H1 (cell line): ENCODE data around the gene SENP1. TPM values are rescaled to one million over a fixed set of nuclear protein-coding genes. Genes with fewer than 3 reads are reported as not detected.

ENCODE experiments used
- BRCA1 ChIP-seq: IDR thresholded peaks from 2 replicates; pipeline ENCODE4 v1.6.1; 2012; ENCODE audit warnings: low read depth, low read length, improper control_type of control experiment
- CBX8 ChIP-seq: fragments of 300-800, 300-1000 bp; sonication (generic); IDR thresholded peaks from 2 replicates; pipeline ENCODE4 v1.7.1; 2016; ENCODE audit warnings: low read depth, low read length, borderline replicate concordance
- CTBP2 ChIP-seq: IDR thresholded peaks from 2 replicates; pipeline ENCODE4 v1.7.0; 2011; ENCODE audit warnings: borderline replicate concordance, mild to moderate bottlenecking, moderate library complexity, mixed read lengths, low read length; ENCODE audit not compliant: insufficient read depth, insufficient read length
- RAD21 ChIP-seq, 2 experiments: IDR thresholded peaks in 1 of 2; conservative IDR thresholded peaks in 1 of 2; 2 replicates each; pipeline ENCODE4 v1.6.1; 2011; ENCODE audit warnings: low read depth in 2 of 2, low read length in 2 of 2, improper control_type of control experiment in 1 of 2, inconsistent platforms in 1 of 2, mild to moderate bottlenecking in 1 of 2, moderate library complexity in 1 of 2
- SIRT6 ChIP-seq: IDR thresholded peaks from one replicate; pipeline ENCODE4 v1.7.1; 2012; ENCODE audit warnings: low read length, inconsistent platforms
- polyA plus RNA-seq, 7 experiments: library from polyadenylated mRNA; depleted of rRNA in 3 of 7; stranded (reverse) in 5 of 7; unstranded in 2 of 7; fragments of >200 nt in 5 of 7; fragments of 200-250 nt in 2 of 7; gene quantifications; 1 replicate in 5 of 7; 2 replicates in 1 of 7; 4 replicates in 1 of 7; pipeline versions ENCODE4 v1.2.1 to v1.2.3, GENCODE V29; 2011 to 2013; ENCODE audit warnings: missing spikeins in 2 of 7, mixed read lengths in 2 of 7
- total RNA-seq: library from RNA; stranded (reverse); fragmentation: NEBNext Ultra II Directional; extraction: Animal tissue kit (Norgen Biotek cat#: 25700); gene quantifications from 2 replicates; pipeline ENCODE4 v1.2.1, GENCODE V29; 2021

The SENP1 gene
- total and polyA plus RNA-seq, 2 of the 8 experiments (the other 6 are each of a cell fraction or from before 2014, with no cell fraction given) = 14.2 to 31.5 TPM

DNA sequence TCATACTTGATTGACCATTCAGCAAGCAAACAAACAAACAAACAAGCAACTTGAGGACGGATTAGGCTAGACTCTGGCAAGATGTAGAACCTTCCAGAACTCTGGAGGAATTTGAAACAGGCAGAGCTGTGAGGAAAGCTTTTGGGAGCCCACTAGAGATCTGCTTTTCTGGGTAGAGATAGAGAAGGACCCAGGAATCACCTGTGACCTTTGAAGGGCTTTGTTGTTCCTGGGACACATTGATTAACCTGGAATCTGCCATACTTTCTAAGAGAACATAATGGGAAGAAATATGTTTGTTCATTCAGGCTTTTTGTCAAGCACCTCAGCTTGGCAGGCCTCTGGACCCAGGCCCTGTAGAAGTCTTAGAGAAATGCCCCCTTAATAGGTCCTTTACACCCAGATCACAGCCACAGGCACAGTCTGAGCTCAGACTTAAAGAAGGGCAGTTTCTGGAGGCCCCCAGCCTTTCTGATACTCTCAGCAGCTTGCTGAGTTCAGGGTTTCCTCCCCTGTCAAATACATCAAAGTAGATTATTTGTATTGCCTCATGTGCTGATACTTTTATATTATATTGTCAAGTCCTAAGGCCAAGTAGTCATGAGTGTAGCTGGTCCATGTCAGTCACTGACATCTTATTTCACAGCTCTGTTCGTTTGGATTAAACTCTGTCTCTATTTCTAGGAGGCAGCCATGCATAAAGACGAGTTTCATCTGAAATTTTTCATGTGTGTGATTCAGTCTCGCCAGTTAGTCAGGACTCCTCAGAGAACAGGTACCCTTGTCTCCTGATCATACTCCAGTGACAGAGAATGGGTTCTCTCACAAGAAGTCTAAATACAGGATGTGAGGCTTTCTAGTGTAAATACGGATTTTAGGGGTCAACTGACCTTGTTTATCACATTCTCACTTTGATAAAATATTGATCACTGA is 1.1 kb upstream of the SENP1 start (continued):
- no peak for TF ChIP-seq CTBP2
- no peak for TF ChIP-seq RAD21 (IDR thresholded peaks at IDR 0.05 in 1 of 2, conservative IDR thresholded peaks at IDR 0.05 in 1 of 2; ENCODE audit: low read depth in 2 of 2, low read length in 2 of 2)
- TF ChIP-seq BRCA1 = no peak
- TF ChIP-seq CBX8 = no peak
- no peak for TF ChIP-seq SIRT6
